Neural cell (in vitro differentiated cells): ENCODE measurements around the gene RADIL.

ENCODE experiments used
- CTCF ChIP-seq: fragments of 450-650 bp; IDR thresholded peaks from 2 replicates; pipeline ENCODE4 v1.5.1; 2014; ENCODE audit warnings: antibody characterized with exemption, mild to moderate bottlenecking, moderate library complexity; ENCODE audit not compliant: poor library complexity, severe bottlenecking
- EP300 ChIP-seq: fragments of 450-650 bp; conservative IDR thresholded peaks from 2 replicates; pipeline ENCODE4 v1.6.1; 2014; ENCODE audit warnings: antibody characterized with exemption, mild to moderate bottlenecking, moderate library complexity; ENCODE audit not compliant: poor library complexity, severe bottlenecking
- EZH2 ChIP-seq: fragments of 200-600, 300-800 bp; shearing (Covaris generic), sonication (generic); IDR thresholded peaks from 2 replicates; pipeline ENCODE4 v1.6.1; 2014; ENCODE audit warnings: antibody characterized with exemption, low read length, borderline replicate concordance, mild to moderate bottlenecking; ENCODE audit not compliant: insufficient read depth, poor library complexity, severe bottlenecking
- POLR2AphosphoS5 ChIP-seq: IDR thresholded peaks from 2 replicates; pipeline ENCODE4 v1.6.1; 2012
- RAD21 ChIP-seq: fragments of 450-650 bp; conservative IDR thresholded peaks from 2 replicates; pipeline ENCODE4 v1.6.1; 2014; ENCODE audit warnings: antibody characterized with exemption, mild to moderate bottlenecking, moderate library complexity
- TAF1 ChIP-seq: IDR thresholded peaks from 2 replicates; pipeline ENCODE4 v1.6.1; 2012; ENCODE audit warnings: low read depth

GRCh38 chr7:4787947-4788626 lies 95.4 kb downstream of the RADIL start:
- TF ChIP-seq TAF1 (no peak), RAD21 (no peak), CTCF (no peak), EZH2 (no peak), POLR2AphosphoS5 (no peak), EP300 (no peak)
